Smooth muscle cell (in vitro differentiated cells): Measurements from ENCODE around the gene USP11. TPM values are rescaled to one million over a fixed set of nuclear protein-coding genes. Genes with fewer than 3 reads are reported as not detected.

Experiments used
- DNase-seq: peaks from one replicate; lab custom pipeline; 2025; ENCODE audit not compliant: unreplicated experiment; lab: John Stamatoyannopoulos, UW
- H2AFZ ChIP-seq: fragments of 200-600 bp; sonication (generic); 2 replicates; pipeline ENCODE4 v1.6.0; 2016; ENCODE audit warnings: antibody characterized with exemption, low read depth, mild to moderate bottlenecking
- H3F3A ChIP-seq: fragments of 200-600 bp; sonication (generic); 2 replicates; pipeline ENCODE4 v1.6.0; 2017; ENCODE audit warnings: antibody characterized with exemption, low read depth
- H3K27ac ChIP-seq: fragments of 200-600 bp; sonication (generic); 2 replicates; pipeline ENCODE4 v1.5.1; 2016; ENCODE audit warnings: low read depth, mild to moderate bottlenecking
- H3K27me3 ChIP-seq: fragments of 200-600 bp; sonication (generic); 2 replicates; pipeline ENCODE4 v1.6.1; 2016; ENCODE audit warnings: low read depth, mild to moderate bottlenecking
- H3K36me3 ChIP-seq: fragments of 200-600 bp; sonication (generic); 2 replicates; pipeline ENCODE4 v1.5.1; 2016; ENCODE audit warnings: low read depth
- H3K4me1 ChIP-seq: fragments of 200-600 bp; sonication (generic); 2 replicates; pipeline ENCODE4 v1.5.1; 2016; ENCODE audit warnings: low read depth
- H3K4me2 ChIP-seq: fragments of 200-600 bp; sonication (generic); 2 replicates; pipeline ENCODE4 v1.6.0; 2016; ENCODE audit warnings: mild to moderate bottlenecking
- H3K4me3 ChIP-seq: fragments of 200-600 bp; sonication (generic); 2 replicates; pipeline ENCODE4 v1.5.1; 2016; ENCODE audit warnings: mild to moderate bottlenecking
- H3K79me2 ChIP-seq: fragments of 200-600 bp; sonication (generic); 2 replicates; pipeline ENCODE4 v1.6.0; 2016; ENCODE audit warnings: low read depth, mild to moderate bottlenecking
- H3K9ac ChIP-seq: fragments of 200-600 bp; sonication (generic); 2 replicates; pipeline ENCODE4 v1.6.0; 2016; ENCODE audit warnings: low read depth
- H3K9me3 ChIP-seq: fragments of 200-600 bp; sonication (generic); replicated peaks from 2 replicates; pipeline ENCODE4 v1.5.1; 2016; ENCODE audit warnings: low read depth
- H4K20me1 ChIP-seq: fragments of 200-600 bp; sonication (generic); 2 replicates; pipeline ENCODE4 v1.6.0; 2016; ENCODE audit warnings: low read depth
- WGBS: methylation state at CpG from one replicate; pipeline ENCODE4 v1.1.7; 2016; ENCODE audit warnings: low lambda C conversion rate; 5-methylcytosine and 5-hydroxymethylcytosine counted together
- polyA plus RNA-seq: library from polyadenylated mRNA; unstranded; fragments of >200 nt; fragmentation: Nextera tagmentation; extraction: Ambion mirVana; gene quantifications from 2 replicates; pipeline ENCODE4 v1.2.1, GENCODE V29; 2016
- total RNA-seq: library from RNA; depleted of rRNA; stranded (reverse); fragments of >200 nt; gene quantifications from 2 replicates; pipeline ENCODE4 v1.2.3, GENCODE V29; 2014
- TF ChIP-seq, protein P1 (sequence below): fragments of 200-600 bp; sonication (generic); IDR thresholded peaks from 2 replicates; pipeline ENCODE4 v1.5.1; 2017; ENCODE audit warnings: borderline replicate concordance, mild to moderate bottlenecking, antibody characterized with exemption; ENCODE audit not compliant: insufficient read depth, poor library complexity, severe bottlenecking

Gene USP11
- total and polyA plus RNA-seq, 2 experiments from 2014 or later, result 84.0 to 221 TPM

DNA sequence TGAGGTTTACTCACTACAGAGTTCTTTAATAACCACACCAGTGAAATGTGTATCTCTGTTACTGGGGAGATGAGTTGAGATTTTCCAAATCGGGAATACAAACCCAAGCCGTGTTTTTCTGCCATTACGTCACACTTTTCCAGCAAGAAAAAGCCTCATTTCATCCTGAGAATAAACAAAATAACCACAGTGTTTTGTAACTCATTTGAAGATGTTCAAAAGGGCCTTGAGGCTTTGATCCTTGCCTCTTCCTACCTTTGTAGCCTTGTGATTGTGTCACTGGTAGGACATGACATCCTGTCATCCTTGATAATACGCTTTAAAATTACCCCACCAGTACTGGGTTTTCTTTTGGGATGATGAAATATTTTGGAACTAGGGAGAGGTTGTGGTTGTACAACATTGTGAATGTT, 2.9 kb downstream of the USP11 start:
- Histone ChIP-seq H3K9me3 (no peaks in the 10 kb centered on the region), H3K79me2 (peaks cover 57% of the 10 kb centered on the region), H3F3A (peaks cover 11% of the 10 kb centered on the region), H3K36me3 (no peaks in the 10 kb centered on the region), H3K4me2 (peak overlapping the region; percentile 99), H4K20me1 (peaks cover 46% of the 10 kb centered on the region), H2AFZ (no peak overlapping the region), H3K27me3 (no peaks in the 10 kb centered on the region), H3K4me1 (peaks cover 23% of the 10 kb centered on the region), H3K27ac (peak overlapping the region; percentile 100), H3K9ac (peak overlapping the region; percentile 100), H3K4me3 (peak overlapping the region; percentile 94)
- 35% methylated on average over 4 of the region's 4 CpGs for WGBS
- TF ChIP-seq, protein P1, sequence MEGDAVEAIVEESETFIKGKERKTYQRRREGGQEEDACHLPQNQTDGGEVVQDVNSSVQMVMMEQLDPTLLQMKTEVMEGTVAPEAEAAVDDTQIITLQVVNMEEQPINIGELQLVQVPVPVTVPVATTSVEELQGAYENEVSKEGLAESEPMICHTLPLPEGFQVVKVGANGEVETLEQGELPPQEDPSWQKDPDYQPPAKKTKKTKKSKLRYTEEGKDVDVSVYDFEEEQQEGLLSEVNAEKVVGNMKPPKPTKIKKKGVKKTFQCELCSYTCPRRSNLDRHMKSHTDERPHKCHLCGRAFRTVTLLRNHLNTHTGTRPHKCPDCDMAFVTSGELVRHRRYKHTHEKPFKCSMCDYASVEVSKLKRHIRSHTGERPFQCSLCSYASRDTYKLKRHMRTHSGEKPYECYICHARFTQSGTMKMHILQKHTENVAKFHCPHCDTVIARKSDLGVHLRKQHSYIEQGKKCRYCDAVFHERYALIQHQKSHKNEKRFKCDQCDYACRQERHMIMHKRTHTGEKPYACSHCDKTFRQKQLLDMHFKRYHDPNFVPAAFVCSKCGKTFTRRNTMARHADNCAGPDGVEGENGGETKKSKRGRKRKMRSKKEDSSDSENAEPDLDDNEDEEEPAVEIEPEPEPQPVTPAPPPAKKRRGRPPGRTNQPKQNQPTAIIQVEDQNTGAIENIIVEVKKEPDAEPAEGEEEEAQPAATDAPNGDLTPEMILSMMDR, result no peak
- DNase-seq, result no peak

DNA sequence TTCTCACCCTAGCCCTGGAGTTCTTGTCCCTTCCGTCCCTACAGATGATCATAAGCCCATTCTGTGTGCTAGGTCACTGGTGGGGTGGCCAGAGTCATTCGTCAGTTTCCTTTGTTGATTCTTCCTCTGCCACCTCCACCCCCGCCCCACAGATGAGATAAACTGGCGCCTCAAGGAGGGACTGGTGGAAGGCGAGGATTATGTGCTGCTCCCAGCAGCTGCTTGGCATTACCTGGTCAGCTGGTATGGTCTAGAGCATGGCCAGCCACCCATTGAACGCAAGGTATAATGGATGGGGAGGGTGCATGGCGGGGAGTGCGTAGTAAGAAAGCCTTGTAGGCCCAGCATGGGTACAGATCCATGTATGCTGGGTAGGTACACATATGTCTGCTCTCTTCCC, 6.4 kb downstream of the USP11 start:
- H3K27ac ChIP-seq, result no peak overlapping the region
- H3K9me3 ChIP-seq, result no peaks in the 10 kb centered on the region
- H3K4me1 ChIP-seq, result peaks cover 18% of the 10 kb centered on the region
- H3K4me2 ChIP-seq, result no peak overlapping the region
- no peak overlapping the region for H3K9ac ChIP-seq
- peaks cover 9% of the 10 kb centered on the region for H3K36me3 ChIP-seq
- peaks cover 51% of the 10 kb centered on the region for H3K79me2 ChIP-seq
- H4K20me1 ChIP-seq, result peaks cover 46% of the 10 kb centered on the region
- TF ChIP-seq, protein P1, result no peak
- no peak for DNase-seq
- H3K4me3 ChIP-seq, result no peak overlapping the region
- WGBS, result 95% methylated on average over 8 of the region's 8 CpGs
- no peaks in the 10 kb centered on the region for H3K27me3 ChIP-seq
- H2AFZ ChIP-seq, result no peak overlapping the region
- peaks cover 4% of the 10 kb centered on the region for H3F3A ChIP-seq

GRCh38 chrX:47239898-47240545, 7.2 kb downstream of the USP11 start:
- Histone ChIP-seq H3K9ac (no peak overlapping the region), H3K9me3 (no peaks in the 10 kb centered on the region), H3K4me3 (no peak overlapping the region), H4K20me1 (peaks cover 46% of the 10 kb centered on the region), H2AFZ (no peak overlapping the region), H3K4me2 (no peak overlapping the region), H3K36me3 (peaks cover 9% of the 10 kb centered on the region), H3K27ac (no peak overlapping the region), H3K79me2 (peaks cover 43% of the 10 kb centered on the region), H3K27me3 (no peaks in the 10 kb centered on the region), H3K4me1 (peaks cover 9% of the 10 kb centered on the region), H3F3A (peaks cover 3% of the 10 kb centered on the region)
- DNase-seq, result no peak
- WGBS, result 98% methylated on average over 12 of the region's 12 CpGs
- TF ChIP-seq, protein P1, result no peak

DNA sequence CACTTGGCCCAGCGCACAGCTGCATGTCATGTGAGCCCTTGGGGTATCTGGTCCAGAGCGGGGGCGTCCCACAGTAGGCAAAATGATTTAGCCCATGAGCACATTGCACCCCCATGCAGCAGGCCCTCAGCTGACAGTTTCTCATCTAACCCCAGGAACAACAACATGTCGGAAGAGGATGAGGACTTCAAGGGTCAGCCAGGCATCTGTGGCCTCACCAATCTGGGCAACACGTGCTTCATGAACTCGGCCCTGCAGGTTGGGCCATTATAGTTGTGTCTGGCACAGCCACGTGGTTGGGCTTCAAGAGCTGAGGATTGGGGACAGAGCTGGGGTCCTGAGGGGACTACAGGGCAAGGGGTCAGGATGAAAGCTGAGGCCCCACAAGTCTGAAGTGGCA, 7.8 kb downstream of the USP11 start:
- Histone ChIP-seq H3F3A (no peaks in the 10 kb centered on the region), H3K4me2 (no peak overlapping the region), H2AFZ (no peak overlapping the region), H3K27ac (no peak overlapping the region), H3K79me2 (peaks cover 37% of the 10 kb centered on the region), H3K9ac (no peak overlapping the region), H3K9me3 (no peaks in the 10 kb centered on the region), H3K36me3 (peaks cover 9% of the 10 kb centered on the region), H4K20me1 (peaks cover 46% of the 10 kb centered on the region), H3K4me1 (peaks cover 4% of the 10 kb centered on the region), H3K4me3 (no peak overlapping the region), H3K27me3 (no peaks in the 10 kb centered on the region)
- WGBS, result 98% methylated on average over 7 of the region's 7 CpGs
- TF ChIP-seq, protein P1, result no peak
- DNase-seq, result no peak
